NCI-H2196 treated with DMSO at 0.1 percent for 48 hours (cell line): ENCODE data around the gene COL16A1.
"Not testable (repeated sequence)": the region's sequence is repeated elsewhere in the genome, so short reads cannot be mapped to it uniquely, and the experiment has no call there.

ENCODE experiments used
- DNase-seq: peaks from one replicate; lab custom pipeline; 2025; ENCODE audit not compliant: unreplicated experiment; lab: John Stamatoyannopoulos, UW

The COL16A1 gene

DNA sequence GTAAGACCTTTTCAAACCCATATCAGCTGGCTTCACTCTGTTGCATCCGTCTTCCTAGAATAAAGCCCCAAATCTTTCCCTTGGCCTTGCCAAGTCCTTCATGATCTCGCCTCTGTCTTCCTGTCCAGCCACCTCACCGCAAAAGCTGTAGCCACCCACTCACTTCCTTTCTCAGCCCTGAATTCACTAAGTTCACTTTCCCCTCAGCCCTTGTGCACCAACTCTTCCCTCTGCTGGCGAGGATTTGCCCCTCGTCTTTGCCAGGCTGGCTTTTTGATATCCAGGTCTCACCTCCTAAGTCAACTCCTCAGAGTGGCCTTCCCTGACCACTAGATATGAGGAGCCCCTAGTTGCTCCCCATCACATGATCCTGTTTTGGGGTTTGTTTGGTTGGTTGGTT, 3.9 kb upstream of the COL16A1 start:
- DNase-seq, result no peak

DNA sequence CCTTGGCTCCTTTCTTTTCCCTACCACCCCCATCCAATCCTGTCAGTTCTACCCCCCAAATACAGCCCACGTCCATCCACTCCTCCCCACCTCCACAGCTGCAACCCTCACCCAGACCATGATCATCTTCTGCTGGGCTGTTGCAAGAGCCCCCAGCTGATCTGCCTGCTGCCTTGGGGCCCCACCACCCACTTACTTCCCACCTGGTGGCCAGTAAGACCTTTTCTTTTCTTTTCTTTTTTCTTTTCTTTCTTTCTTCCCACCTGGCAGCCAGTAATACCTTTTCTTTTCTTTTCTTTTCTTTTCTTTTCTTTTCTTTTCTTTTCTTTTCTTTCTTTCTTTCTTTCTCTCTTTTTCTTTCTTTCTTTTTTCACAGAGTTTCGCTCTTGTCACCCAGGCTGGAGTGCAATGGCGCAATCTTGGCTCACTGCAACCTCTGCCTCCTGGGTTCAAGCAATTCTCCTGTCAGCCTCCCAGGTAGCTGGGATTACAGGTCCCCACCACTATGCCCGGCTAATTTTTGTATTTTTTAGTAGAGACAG, 3.3 kb upstream of the COL16A1 start:
- not testable (repeated sequence) for DNase-seq

DNA sequence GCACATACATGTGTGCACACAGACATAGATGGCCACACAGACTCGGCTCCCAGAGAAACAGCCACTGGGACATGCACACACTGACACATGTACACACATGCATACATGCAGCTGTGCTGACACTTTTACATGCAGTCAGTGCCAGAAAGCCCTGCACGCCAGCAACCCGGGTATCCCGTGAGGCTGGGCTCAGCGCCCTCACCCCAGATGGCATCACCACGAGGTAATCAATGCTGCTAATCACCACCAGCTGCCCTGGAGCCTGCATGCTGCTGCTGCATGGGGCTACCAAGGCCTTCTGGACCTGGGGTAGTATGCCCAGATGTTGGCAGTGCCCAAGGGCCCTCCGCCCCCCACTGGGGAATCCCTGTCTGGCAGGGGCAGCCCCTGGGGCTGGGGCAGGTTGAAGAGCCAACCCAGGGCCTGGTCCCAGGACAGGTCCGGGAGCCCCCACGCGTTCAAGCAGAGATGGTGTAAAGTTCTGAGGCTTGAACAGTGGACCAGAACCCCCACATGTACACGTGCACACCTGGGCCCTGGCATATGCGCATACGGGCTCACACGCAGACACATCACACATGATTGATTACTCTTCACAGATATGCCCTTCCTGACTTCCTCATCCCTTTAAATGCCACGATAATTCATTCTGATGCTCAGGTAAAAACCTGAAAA, 2.7 kb upstream of the COL16A1 start:
- DNase-seq, result no peak

DNA sequence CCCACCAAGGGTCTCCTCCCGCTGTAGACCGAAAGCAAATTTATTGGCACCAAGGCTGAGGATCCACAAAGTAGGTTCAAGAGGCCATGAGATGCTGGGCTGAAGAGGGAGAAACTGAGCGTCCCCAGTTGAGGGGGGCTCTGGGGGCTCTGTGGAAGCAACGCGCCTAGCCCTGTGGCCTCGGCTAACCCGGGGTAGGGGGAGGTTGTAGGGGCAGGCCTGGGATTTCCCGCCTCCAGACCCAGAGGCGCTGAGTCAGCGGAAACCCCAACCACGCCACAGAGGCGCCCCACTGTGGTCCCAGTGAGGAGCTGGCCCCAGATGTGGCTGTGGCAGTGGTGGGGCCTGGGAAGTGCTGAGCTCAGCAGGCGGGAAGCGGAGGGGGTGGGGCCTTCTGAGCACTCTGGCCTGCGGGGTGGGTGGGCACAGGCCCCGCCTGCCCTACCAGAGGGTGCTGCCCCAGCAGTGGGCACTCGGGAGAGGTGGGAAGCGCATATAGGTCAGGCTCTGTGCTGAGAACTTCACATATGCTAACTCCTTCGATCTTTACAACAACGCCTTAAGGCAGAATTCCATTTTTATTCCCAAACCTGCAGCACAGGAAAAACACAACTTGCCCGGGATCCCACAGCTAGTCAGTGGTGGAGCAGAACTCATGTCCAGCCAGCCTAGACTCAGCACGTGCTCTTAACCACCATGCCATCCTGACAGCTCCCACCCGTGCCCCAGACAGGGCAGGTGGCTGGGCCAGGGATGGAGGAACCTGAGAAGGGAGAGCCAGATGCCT, 1.5 kb upstream of the COL16A1 start:
- DNase-seq, result no peak

DNA sequence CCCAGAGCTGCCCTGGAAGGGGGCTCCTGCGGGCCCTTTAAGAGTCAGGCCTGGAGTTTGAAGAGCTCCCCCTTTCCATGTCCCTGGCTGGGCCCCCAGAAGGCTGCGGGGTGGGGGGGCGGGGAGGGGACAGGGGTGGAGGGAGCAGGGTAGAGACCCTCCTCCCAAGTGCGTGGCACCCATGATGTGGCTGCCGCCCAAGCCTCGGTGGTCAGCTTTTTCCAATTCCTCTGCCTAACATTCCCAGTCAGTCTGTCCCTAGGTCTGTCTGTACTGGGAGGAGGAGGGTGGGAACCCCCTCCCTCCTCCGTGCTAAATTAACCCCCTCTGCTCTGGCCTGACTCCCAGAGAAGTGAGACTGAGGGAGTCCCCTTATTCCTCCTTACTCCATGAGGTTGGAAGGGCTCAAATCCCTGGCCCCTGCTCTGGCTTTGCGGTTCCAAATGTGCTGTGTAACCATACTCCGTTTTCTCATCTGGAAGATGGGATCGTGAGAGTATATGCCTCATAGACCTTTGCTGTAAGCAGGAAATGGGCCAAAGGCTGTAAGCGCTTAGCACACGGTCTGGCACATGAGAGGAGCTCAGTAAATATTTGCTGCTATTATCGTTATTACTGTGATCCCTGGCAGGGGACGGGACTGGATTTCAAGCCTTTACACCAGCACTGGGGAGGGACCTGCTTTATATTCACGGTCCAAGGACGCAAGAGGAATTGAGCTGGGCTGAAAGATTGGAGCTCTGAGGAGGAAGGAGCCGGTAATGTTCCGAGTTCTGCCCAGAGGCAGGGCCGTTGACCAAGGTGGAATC, 658 bp upstream of the COL16A1 start:
- DNase-seq, result no peak

DNA sequence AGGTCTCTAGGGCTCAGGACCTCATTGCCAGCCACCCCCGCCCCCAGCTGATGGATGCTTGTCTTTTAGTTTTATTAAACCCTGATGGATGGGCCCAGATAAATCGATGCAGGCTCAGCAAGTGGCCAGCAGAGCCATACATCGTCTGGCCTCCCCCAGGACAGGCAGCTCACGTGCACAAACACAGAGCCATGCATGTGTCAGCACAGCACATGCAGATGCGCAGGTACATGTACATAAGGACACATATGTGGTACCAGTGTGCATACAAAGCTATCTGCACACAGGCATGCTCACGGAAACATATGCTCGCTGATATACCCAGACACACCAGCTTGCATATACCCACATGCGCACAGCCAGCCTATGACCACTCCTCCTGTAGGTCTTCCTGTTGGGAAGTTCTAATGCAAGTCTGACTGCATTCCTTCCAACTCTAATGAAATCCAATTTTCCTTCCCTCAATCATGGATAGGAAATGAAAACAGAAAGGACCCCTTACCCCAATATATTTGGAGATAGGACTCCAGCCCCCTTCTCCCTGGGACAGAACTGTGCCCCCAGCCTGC, 897 bp downstream of the COL16A1 start:
- DNase-seq, result no peak

DNA sequence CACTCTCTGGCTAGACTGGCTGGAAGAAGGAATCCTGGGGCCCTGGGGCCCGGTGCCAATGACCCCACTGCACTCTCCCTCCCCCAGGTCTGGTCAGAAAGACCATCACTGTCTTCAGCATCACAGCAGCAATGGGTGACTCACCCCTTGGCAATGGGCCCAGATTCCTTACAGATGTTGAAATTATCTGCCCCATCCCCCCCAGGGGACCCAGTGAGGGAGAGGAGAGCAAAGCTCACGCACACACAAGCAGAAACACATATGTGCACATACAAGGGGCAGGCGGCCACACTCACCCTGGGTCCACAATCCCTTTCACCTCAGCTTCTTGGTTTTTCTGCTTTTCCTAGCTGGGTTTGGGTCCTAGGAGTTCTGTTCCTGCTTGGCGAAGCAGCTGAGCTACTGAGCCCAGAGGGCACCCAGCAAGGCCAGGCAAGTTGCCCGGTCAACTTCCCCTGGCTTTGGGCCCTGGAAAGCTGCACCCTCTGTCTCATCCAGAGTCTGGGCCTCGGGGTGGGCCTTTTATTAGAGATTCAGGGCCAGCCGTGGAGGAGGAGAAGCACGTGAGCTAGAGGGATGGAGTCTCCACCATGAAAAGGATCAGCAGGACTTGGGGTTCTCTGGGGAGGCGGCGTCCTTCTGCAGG, 2.6 kb downstream of the COL16A1 start:
- peak; percentile 71 for DNase-seq

DNA sequence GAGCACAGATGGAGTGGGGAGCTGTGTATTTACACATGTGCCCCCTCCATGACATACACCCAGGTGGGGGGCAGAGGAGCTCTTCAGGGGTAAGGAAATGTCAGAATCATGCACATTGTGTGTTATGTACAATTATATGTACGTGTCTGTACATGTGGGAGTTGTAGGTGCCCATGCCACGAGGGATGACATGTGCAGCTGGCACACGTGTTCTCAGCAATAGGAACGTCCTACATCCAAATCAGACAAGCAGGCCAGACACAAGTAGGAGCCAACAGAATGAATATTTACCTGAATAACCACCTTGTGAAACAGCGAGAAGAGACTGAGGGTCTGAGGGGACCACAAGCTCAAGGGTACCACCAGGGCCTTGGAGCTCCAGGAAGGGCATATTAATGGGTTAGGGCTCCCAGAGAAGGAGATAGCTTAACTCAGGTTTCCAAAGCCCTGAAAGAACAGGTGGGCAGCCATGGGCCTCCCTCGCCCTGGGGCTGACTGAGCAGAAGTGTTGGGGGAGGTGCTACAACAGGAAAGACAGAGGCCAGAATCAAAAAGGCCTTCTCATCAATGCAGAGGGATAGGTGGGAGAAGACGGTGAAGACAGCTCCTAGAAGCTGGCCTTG, 3.2 kb downstream of the COL16A1 start:
- DNase-seq, result no peak

DNA sequence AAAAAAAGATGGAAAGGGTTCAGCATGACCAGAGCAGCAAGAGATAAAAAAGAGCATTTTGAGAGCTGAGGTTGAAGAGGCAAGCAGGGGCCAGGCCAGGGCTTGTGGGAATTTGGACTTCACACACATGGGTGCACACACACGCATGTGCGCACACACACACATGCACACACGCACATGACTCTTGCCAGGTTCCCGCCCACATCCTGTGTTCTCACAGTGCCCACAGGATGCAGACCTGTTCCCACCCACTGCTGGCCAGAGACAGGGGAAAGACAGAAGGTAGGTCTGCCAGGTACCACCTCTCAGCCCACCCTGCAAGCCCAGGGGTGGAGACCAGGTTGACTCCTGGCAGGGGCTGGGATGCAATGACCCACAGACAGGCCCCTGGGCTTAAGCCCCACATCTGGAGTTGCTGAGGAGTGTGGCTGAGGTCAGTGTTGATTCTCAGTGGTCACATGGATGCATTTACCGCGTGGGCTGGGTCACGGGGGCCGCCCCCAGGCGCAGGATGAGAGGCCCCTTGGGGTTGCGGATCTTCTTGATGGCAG, 4.4 kb downstream of the COL16A1 start:
- DNase-seq, result no peak

DNA sequence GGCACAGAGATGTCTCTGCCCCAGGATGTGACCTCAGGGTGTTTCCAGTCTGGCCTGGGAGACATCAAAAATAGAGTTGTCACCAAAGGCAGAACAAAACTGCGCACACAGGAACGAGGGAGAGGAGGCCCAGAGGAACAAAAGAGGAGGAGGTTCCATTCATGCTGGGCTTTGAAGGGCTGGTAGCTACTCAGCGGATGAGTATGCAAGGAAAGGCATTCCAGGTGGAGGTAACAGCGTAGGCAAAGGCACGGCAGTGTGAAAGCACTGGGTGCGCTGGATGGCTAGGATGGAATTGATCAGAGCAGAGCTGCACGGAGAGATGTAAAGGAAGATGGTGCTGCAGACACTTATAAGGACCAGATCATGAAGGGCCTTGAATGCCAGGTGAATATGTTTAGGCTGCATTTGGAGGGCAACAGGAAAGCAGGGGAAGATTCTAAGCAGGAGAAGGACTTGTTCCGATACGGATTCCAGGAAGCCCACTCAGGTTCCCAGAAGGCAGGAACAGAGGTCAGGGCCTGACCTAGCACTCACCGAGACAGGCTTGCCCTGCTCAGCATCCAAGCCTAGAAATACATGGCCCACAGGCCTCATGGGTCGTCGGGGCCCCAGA, 6.3 kb downstream of the COL16A1 start:
- no peak for DNase-seq

DNA sequence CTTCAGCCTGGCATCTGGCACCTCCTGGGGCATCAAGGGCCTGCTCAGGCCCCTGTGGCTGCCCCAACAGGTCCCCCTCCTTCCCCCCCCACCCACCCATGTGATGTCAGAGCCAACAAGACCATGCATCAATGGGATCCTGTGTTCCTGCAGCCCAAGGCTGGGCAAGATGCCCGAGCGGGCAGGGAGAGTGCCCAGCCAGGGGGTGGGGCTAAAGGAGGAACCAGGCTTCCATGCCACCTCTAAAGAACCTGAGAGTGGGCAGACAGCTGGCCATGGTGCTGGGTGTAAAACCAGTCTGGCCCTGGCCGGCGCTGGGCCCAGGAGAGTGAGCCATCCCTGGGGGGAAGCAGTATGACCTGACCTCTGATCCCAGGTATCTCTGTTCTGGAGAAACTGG, 7.6 kb downstream of the COL16A1 start:
- DNase-seq, result peak; percentile 90

DNA sequence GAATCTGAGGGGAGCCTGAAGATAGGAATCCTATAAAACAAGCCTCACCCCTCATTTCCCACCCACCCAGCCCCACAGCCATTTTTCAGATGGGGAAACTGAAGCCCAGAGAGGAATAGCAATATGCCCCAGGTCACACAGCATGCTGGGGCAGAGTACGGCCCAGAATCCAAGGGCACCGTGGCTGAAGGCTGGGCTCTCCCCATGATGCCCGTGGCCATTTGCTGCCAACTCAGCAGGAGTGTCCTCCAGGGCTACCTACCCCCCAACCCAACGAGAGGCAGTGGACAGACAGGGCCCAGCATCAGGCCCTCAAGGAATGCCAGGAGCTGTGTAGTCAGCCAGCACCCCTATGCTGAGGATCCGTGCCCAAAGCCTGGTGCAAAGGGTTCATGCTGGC, 8.5 kb downstream of the COL16A1 start:
- DNase-seq, result no peak

DNA sequence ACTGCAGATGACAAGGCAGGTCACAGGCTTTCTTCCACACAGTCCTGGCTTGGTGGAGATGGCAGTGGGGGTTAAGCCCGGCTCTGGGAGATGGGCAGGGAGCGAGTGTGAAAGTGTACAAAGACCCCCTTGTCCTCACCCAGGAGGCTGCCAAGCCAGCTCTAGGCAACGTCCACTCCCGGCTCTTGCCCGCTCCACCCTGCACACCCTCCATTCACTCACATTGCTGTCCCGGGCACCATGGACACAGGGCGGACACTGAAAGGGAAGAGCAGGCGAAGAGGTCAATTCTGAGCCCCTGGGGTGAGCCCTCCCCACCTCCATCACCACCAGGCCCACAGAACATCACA, 8.9 kb downstream of the COL16A1 start:
- DNase-seq, result no peak

DNA sequence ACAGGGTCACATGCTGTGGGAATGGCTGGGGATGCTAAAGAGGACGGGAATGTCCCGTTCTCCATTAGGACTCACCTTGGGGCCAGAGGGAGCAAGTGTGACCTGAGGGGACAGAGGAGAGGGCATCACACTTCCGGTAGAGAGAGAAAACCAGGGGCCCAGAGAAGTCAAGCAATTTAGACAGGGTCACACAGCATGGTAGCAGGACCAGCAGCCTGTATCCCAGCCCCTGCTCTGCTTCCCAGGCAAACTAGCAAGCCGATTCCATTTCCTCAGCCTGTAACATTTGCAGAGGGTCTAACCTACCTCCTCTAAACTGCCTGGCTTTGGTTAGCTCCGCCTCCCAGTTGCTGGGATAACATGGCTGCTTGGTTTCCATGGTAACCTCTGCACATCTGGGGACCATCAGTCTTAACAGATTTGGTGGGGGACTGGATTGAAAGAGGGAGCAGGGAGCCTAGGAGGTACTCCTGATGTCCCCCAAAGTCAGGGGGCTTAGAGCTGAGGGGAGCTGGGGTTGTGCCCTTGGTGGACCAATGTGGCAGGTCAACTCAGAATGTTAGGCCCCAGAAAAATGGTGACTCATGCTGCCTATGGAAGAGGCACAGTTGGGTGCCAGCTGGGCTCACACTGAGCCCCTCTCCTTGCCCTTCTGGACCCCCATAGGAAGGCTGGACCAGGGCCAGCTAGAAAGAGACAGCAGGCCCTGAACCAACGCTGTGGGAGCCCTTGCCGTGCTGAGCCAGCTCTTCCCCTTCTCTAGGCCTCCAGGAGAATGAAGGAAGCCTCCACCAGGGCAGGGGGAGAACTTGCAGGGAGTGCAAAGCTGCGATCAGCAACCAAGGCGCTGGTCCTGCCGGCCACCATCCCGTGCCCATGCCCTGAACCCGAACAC, 9.5 kb downstream of the COL16A1 start:
- DNase-seq, result no peak

DNA sequence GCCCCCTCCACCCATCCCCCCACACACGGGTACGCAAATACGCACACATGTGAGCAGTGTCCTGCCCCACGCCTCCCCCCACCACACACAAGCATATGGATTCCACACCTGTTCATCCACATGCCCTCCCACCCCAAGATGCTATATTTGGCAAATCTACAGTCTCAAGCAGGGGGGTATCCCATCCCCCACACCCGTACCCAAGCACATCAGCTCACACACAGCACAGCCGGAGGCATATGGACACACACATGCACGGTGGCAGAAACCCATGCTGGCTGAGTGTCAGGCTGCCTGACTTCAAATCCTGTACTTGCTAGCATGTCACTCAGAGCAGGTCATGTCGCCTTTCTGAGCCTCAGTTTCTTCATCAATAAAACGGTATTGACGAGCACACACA, 10.6 kb downstream of the COL16A1 start:
- DNase-seq, result no peak

DNA sequence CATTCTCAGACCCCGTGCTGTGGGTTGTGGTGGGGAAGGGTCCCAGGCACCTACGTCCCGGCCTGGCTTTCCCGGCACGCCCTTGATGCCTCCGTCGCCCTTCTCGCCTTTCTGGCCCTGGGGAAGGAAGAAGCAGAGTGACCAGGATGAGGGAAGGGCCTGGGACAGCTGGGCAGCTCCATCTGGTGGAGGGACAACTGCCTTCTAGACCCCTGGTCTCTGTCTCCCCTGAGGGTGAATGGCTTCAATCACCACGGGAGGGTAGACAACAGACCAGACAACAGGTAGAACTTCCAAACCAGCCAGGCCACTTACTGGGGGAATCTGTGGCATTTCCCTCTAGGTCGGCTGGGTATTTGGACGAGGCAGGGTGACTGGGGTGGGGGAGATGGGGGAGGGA, 11.9 kb downstream of the COL16A1 start:
- no peak for DNase-seq

DNA sequence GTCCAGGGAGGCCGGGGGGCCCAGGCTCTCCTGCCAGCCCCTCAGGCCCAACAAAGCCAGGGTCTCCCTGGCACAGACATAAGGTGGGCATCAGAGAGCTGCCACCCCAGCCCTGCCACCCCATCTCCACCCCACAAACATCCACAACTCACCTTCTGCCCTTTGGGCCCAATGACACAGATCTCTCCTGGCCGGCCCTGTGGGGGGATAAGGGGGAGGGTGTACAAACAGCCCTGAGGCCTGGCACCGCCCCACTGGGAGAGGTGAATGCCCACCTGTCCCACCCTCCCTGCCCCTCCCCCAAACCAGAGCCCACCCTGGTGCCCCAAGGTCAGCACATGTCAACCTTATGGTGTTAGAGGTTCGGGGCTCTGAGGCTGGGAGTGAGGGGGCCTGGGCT, 12.4 kb downstream of the COL16A1 start:
- no peak for DNase-seq

DNA sequence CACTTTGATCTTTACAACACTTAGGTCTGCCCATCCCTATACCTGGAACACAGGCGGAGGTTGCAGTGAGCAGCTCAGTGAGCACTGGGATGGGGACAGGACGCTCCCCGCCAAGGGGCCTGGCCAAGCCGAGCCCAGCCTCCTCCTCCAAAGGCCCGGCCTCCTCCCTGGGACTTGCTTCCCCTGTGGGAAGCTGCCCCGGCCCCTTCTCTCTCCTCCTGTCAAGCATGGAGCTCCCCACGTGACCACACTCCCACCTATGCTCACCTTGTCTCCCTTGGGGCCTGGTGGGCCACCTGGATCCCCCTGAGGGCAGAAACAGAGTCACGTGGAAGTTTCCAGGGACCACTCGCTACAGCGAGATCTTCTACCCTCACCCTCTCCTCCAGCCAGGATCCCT, 12.9 kb downstream of the COL16A1 start:
- DNase-seq, result no peak

DNA sequence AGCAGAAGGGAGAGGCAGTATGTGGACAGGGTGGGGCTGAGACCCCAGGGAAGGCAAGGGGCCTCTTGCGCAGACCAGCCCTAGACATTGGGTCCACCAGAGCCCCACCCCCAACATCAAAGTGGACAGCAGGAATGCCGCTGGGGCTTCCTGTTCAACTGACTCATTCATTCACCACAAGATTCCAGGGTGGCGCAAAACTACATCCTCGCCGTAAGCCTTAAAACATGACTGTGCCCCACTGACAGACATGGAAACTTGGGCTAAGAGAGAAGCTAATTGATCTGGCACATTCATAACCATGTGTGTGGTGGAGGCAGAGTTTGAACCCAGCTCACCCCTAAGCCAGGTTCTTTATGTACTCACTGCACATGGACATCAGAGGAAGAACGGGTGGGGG, 14.0 kb downstream of the COL16A1 start:
- DNase-seq, result no peak
